Neural cell (in vitro differentiated cells): Measurements from ENCODE around the gene TNFSF11. TPM values are rescaled to one million over a fixed set of nuclear protein-coding genes. Genes with fewer than 3 reads are reported as not detected.

Source experiments
- H2AFZ ChIP-seq: fragments of 200-600, 300-800 bp; sonication (generic), shearing (Covaris generic); 2 replicates; pipeline ENCODE4 v1.6.0; 2014; ENCODE audit warnings: low read depth, mild to moderate bottlenecking, antibody characterized with exemption, low read length, moderate library complexity
- H3F3A ChIP-seq: fragments of 200-600 bp; shearing (Covaris generic); 2 replicates; pipeline ENCODE4 v1.6.1; 2016; ENCODE audit warnings: mild to moderate bottlenecking, moderate library complexity, mixed read lengths, antibody characterized with exemption, low read length; ENCODE audit not compliant: insufficient read depth, poor library complexity, severe bottlenecking
- H3K27ac ChIP-seq: fragments of 200-600, 300-800 bp; sonication (generic), shearing (Covaris generic); 2 replicates; pipeline ENCODE4 v1.5.1; 2014; ENCODE audit warnings: mild to moderate bottlenecking, low read length, moderate library complexity
- H3K27me3 ChIP-seq: fragments of 300-800, 200-600 bp; sonication (generic), shearing (Covaris generic); 2 replicates; pipeline ENCODE4 v1.6.0; 2014; ENCODE audit warnings: mild to moderate bottlenecking, low read depth, low read length, moderate library complexity; ENCODE audit not compliant: insufficient read depth
- H3K36me3 ChIP-seq: fragments of 300-800, 200-600 bp; sonication (generic), shearing (Covaris generic); 2 replicates; pipeline ENCODE4 v1.5.1; 2014; ENCODE audit warnings: mild to moderate bottlenecking, antibody characterized with exemption, low read length, moderate library complexity; ENCODE audit not compliant: insufficient read depth
- H3K4me2 ChIP-seq: fragments of 300-800, 200-600 bp; sonication (generic), shearing (Covaris generic); 2 replicates; pipeline ENCODE4 v1.6.0; 2014; ENCODE audit warnings: mild to moderate bottlenecking, low read length
- H3K4me3 ChIP-seq: fragments of 300-800, 200-600 bp; sonication (generic), shearing (Covaris generic); 2 replicates; pipeline ENCODE4 v1.5.1; 2014; ENCODE audit warnings: mild to moderate bottlenecking, low read length, moderate library complexity
- H3K79me2 ChIP-seq: fragments of 200-600 bp; shearing (Covaris generic); replicated peaks from 2 replicates; pipeline ENCODE4 v1.6.0; 2014; ENCODE audit warnings: mild to moderate bottlenecking, low read length, moderate library complexity; ENCODE audit not compliant: insufficient read depth
- H3K9ac ChIP-seq: fragments of 300-800, 200-600 bp; sonication (generic), shearing (Covaris generic); 2 replicates; pipeline ENCODE4 v1.6.1; 2016; ENCODE audit warnings: mild to moderate bottlenecking, low read length, mixed read lengths
- H3K9me2 ChIP-seq: fragments of 200-600 bp; shearing (Covaris generic); 2 replicates; pipeline ENCODE4 v1.6.1; 2016; ENCODE audit warnings: mild to moderate bottlenecking, low read length, mixed read lengths; ENCODE audit not compliant: insufficient read depth
- H3K9me3 ChIP-seq: fragments of 200-600, 300-800 bp; sonication (generic), shearing (Covaris generic); 2 replicates; pipeline ENCODE4 v1.6.1; 2016; ENCODE audit warnings: mild to moderate bottlenecking, mixed run types, low read length, moderate library complexity, mixed read lengths
- H4K20me1 ChIP-seq: fragments of 200-600 bp; shearing (Covaris generic); 2 replicates; pipeline ENCODE4 v1.6.1; 2016; ENCODE audit warnings: mild to moderate bottlenecking, mixed run types; ENCODE audit not compliant: insufficient read depth
- CTCF ChIP-seq: fragments of 450-650 bp; IDR thresholded peaks from 2 replicates; pipeline ENCODE4 v1.5.1; 2014; ENCODE audit warnings: antibody characterized with exemption, mild to moderate bottlenecking, moderate library complexity; ENCODE audit not compliant: poor library complexity, severe bottlenecking
- EP300 ChIP-seq: fragments of 450-650 bp; conservative IDR thresholded peaks from 2 replicates; pipeline ENCODE4 v1.6.1; 2014; ENCODE audit warnings: antibody characterized with exemption, mild to moderate bottlenecking, moderate library complexity; ENCODE audit not compliant: poor library complexity, severe bottlenecking
- EZH2 ChIP-seq: fragments of 200-600, 300-800 bp; shearing (Covaris generic), sonication (generic); IDR thresholded peaks from 2 replicates; pipeline ENCODE4 v1.6.1; 2014; ENCODE audit warnings: antibody characterized with exemption, low read length, borderline replicate concordance, mild to moderate bottlenecking; ENCODE audit not compliant: insufficient read depth, poor library complexity, severe bottlenecking
- MXI1 ChIP-seq: fragments of 450-650 bp; conservative IDR thresholded peaks from 2 replicates; pipeline ENCODE4 v1.6.1; 2014; ENCODE audit warnings: antibody characterized with exemption, mild to moderate bottlenecking; ENCODE audit not compliant: poor library complexity, severe bottlenecking
- POLR2AphosphoS5 ChIP-seq: IDR thresholded peaks from 2 replicates; pipeline ENCODE4 v1.6.1; 2012
- RAD21 ChIP-seq: fragments of 450-650 bp; conservative IDR thresholded peaks from 2 replicates; pipeline ENCODE4 v1.6.1; 2014; ENCODE audit warnings: antibody characterized with exemption, mild to moderate bottlenecking, moderate library complexity
- SMC3 ChIP-seq: fragments of 450-650 bp; conservative IDR thresholded peaks from 2 replicates; pipeline ENCODE4 v1.6.1; 2014; ENCODE audit warnings: antibody characterized with exemption, mild to moderate bottlenecking, moderate library complexity; ENCODE audit not compliant: poor library complexity
- TAF1 ChIP-seq: IDR thresholded peaks from 2 replicates; pipeline ENCODE4 v1.6.1; 2012; ENCODE audit warnings: low read depth
- polyA plus RNA-seq: library from polyadenylated mRNA; depleted of rRNA; stranded (reverse); fragments of >200 nt; gene quantifications from 2 replicates; pipeline ENCODE4 v1.2.3, GENCODE V29; 2014
- TF ChIP-seq, protein P1 (sequence below): IDR thresholded peaks from 2 replicates; pipeline ENCODE4 v1.6.1; 2012; ENCODE audit warnings: borderline replicate concordance

TNFSF11 gene
- polyA plus RNA-seq, 1 donor from 2014 or later = not detected

- no peak overlapping the region for H3K4me3 ChIP-seq
- no peak overlapping the region for H3K4me2 ChIP-seq
- H2AFZ ChIP-seq = no peak overlapping the region
- H3K27me3 ChIP-seq = no peaks in the 10 kb centered on the region
- TF ChIP-seq TAF1 (no peak), SMC3 (no peak), EZH2 (no peak), MXI1 (no peak), CTCF (no peak), RAD21 (no peak), POLR2AphosphoS5 (no peak), EP300 (no peak)
- TF ChIP-seq, protein P1, sequence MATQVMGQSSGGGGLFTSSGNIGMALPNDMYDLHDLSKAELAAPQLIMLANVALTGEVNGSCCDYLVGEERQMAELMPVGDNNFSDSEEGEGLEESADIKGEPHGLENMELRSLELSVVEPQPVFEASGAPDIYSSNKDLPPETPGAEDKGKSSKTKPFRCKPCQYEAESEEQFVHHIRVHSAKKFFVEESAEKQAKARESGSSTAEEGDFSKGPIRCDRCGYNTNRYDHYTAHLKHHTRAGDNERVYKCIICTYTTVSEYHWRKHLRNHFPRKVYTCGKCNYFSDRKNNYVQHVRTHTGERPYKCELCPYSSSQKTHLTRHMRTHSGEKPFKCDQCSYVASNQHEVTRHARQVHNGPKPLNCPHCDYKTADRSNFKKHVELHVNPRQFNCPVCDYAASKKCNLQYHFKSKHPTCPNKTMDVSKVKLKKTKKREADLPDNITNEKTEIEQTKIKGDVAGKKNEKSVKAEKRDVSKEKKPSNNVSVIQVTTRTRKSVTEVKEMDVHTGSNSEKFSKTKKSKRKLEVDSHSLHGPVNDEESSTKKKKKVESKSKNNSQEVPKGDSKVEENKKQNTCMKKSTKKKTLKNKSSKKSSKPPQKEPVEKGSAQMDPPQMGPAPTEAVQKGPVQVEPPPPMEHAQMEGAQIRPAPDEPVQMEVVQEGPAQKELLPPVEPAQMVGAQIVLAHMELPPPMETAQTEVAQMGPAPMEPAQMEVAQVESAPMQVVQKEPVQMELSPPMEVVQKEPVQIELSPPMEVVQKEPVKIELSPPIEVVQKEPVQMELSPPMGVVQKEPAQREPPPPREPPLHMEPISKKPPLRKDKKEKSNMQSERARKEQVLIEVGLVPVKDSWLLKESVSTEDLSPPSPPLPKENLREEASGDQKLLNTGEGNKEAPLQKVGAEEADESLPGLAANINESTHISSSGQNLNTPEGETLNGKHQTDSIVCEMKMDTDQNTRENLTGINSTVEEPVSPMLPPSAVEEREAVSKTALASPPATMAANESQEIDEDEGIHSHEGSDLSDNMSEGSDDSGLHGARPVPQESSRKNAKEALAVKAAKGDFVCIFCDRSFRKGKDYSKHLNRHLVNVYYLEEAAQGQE = no peak
- H3K27ac ChIP-seq = no peak overlapping the region
- no peak overlapping the region for H3K9ac ChIP-seq
- no peaks in the 10 kb centered on the region for H4K20me1 ChIP-seq
- H3K9me3 ChIP-seq = no peaks in the 10 kb centered on the region
- H3K79me2 ChIP-seq = no peaks in the 10 kb centered on the region
- H3K9me2 ChIP-seq = no peaks in the 10 kb centered on the region
- H3K36me3 ChIP-seq = no peaks in the 10 kb centered on the region
- H3F3A ChIP-seq = no peaks in the 10 kb centered on the region
These were observed 12.0 kb upstream of the TNFSF11 start for GRCh38 chr13:42561752-42562467.

DNA sequence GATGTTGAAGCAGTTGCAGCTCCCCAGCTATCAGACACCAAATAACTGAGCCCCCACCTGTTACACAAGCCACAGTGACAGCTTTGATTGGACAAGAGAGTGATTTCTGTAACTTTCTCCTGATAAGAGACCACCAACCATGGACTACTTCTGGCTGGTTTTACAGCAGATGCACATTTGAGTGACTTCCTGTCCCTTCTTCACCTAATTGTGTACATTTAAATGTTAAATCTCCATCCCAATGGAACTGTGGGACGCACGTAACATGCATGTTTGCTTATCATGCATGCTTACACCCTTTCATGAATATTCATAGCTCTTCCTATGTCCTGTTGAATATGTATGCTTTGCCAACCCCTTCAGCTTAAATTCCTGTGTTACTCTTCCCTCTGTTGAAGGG, 6.0 kb upstream of the TNFSF11 start:
- no peaks in the 10 kb centered on the region for H3K36me3 ChIP-seq
- H3F3A ChIP-seq = no peaks in the 10 kb centered on the region
- TF ChIP-seq EZH2 (no peak), CTCF (no peak), TAF1 (no peak), MXI1 (no peak), RAD21 (no peak), EP300 (no peak), SMC3 (no peak), POLR2AphosphoS5 (no peak)
- TF ChIP-seq, protein P1 = no peak
- H3K27ac ChIP-seq = no peak overlapping the region
- no peak overlapping the region for H3K9ac ChIP-seq
- no peaks in the 10 kb centered on the region for H3K27me3 ChIP-seq
- H3K9me2 ChIP-seq = no peaks in the 10 kb centered on the region
- no peak overlapping the region for H3K4me3 ChIP-seq
- no peak overlapping the region for H3K4me2 ChIP-seq
- H2AFZ ChIP-seq = no peak overlapping the region
- no peaks in the 10 kb centered on the region for H4K20me1 ChIP-seq
- H3K79me2 ChIP-seq = no peaks in the 10 kb centered on the region
- no peaks in the 10 kb centered on the region for H3K9me3 ChIP-seq
